A549 (cell line): ENCODE measurements around the gene HIPK3. TPM values are rescaled to one million over a fixed set of nuclear protein-coding genes. Genes with fewer than 3 reads are reported as not detected.

Experiments used
- ATAC-seq, 2 experiments: fragments of 200-7000 bp in 1 of 2; fragments of >200 bp in 1 of 2; cut with Nextera tagmentation in 1 of 2; cut with Tn5 transposase in 1 of 2; 3 replicates each; pipeline versions ENCODE4 v1.8.0 to v1.9.1; 2018 to 2020; ENCODE audit warnings: mild to moderate bottlenecking in 1 of 2, moderate library complexity in 1 of 2
- CTCF ChIA-PET: fragments of 300-600 bp; sonication (Branson Sonifier 250); formaldehyde crosslinking; extraction: SDS; loops from one replicate; lab custom pipeline; 2021; ENCODE audit warnings: antibody characterized with exemption, inconsistent platforms; lab: Yijun Ruan, JAX
- POLR2A ChIA-PET: fragments of 350-600 bp; formaldehyde crosslinking; extraction: SDS; loops from one replicate; lab custom pipeline; 2021; ENCODE audit warnings: antibody characterized with exemption, inconsistent platforms; lab: Yijun Ruan, JAX
- DNase-seq, 2 experiments: peaks; one replicate each; pipeline versions ENCODE4 v3.0.0 to v3.0.0-alpha.2; 2011 to 2016; ENCODE audit warnings: low read depth in 1 of 2, low spot score in 1 of 2
- FAIRE-seq: peaks from 2 replicates; lab custom pipeline; 2011; peaks lifted over from hg19 to GRCh38; lab: Jason Lieb, UNC
- H3K27ac ChIP-seq, 2 experiments: fragments of >200 bp; sonication (Bioruptor Twin); formaldehyde crosslinking; 3 replicates each; pipeline ENCODE4 v1.5.1; 2016 to 2017
- H3K4me1 ChIP-seq: fragments of >200 bp; sonication (Bioruptor Twin); formaldehyde crosslinking; 3 replicates; pipeline ENCODE4 v1.6.1; 2016
- H3K4me2 ChIP-seq: fragments of >200 bp; sonication (Bioruptor Twin); formaldehyde crosslinking; 3 replicates; pipeline ENCODE4 v1.6.1; 2016
- H3K4me3 ChIP-seq: fragments of >200 bp; sonication (Bioruptor Twin); formaldehyde crosslinking; 3 replicates; pipeline ENCODE4 v1.5.1; 2016
- H3K9me3 ChIP-seq: fragments of >200 bp; sonication (Bioruptor Twin); formaldehyde crosslinking; 3 replicates; pipeline ENCODE4 v1.6.1; 2016
- ATOH8 ChIP-seq: fragments of 250-450 bp; sonication (Bioruptor Pico); IDR thresholded peaks from 2 replicates; pipeline ENCODE4 v1.5.0; 2020; ENCODE audit warnings: low read depth, mild to moderate bottlenecking, moderate library complexity
- CBX2 ChIP-seq: fragments of 200-600 bp; sonication (generic); IDR thresholded peaks from 2 replicates; pipeline ENCODE4 v1.6.1; 2016; ENCODE audit warnings: low read depth, mild to moderate bottlenecking, borderline replicate concordance
- CEBPB ChIP-seq, 2 experiments: fragments of >200 bp in 1 of 2; sonication (Bioruptor Twin) in 1 of 2; formaldehyde crosslinking in 1 of 2; IDR thresholded peaks; 2 replicates each; pipeline ENCODE4 v1.6.1; 2012 to 2016
- CHD2 ChIP-seq: fragments of 150-350 bp; IDR thresholded peaks from 2 replicates; pipeline ENCODE4 v1.6.1; 2014; ENCODE audit warnings: low read length; ENCODE audit not compliant: partially characterized antibody
- EHMT2 ChIP-seq: fragments of 200-600 bp; sonication (generic); IDR thresholded peaks from 2 replicates; pipeline ENCODE4 v1.6.1; 2016; ENCODE audit warnings: antibody characterized with exemption, low read depth, mild to moderate bottlenecking, moderate library complexity
- FOSB ChIP-seq: fragments of 250-450 bp; sonication (Bioruptor Pico); IDR thresholded peaks from 2 replicates; pipeline ENCODE4 v1.5.0; 2020; ENCODE audit warnings: mild to moderate bottlenecking, moderate library complexity
- GATA3 ChIP-seq: IDR thresholded peaks from 2 replicates; pipeline ENCODE4 v1.6.1; 2012; ENCODE audit warnings: borderline replicate concordance
- HEYL ChIP-seq: fragments of 250-450 bp; sonication (Bioruptor Pico); IDR thresholded peaks from 2 replicates; pipeline ENCODE4 v1.8.0; 2021; ENCODE audit warnings: mild to moderate bottlenecking, moderate library complexity
- JUN ChIP-seq, 2 experiments: fragments of >200 bp; sonication (Bioruptor Twin); formaldehyde crosslinking; IDR thresholded peaks; 2 replicates in 1 of 2; 3 replicates in 1 of 2; pipeline ENCODE4 v1.6.1; 2016 to 2017
- MYC ChIP-seq: IDR thresholded peaks from 2 replicates; pipeline ENCODE4 v1.6.1; 2012; ENCODE audit warnings: mild to moderate bottlenecking, inconsistent platforms, low read length, improper control_type of control experiment, borderline replicate concordance
- NPAS2 ChIP-seq: fragments of 250-450 bp; sonication (Bioruptor Pico); IDR thresholded peaks from 2 replicates; pipeline ENCODE4 v1.8.0; 2022; ENCODE audit warnings: mild to moderate bottlenecking, moderate library complexity, borderline replicate concordance
- NR3C1 ChIP-seq: fragments of >200 bp; sonication (Bioruptor Twin); formaldehyde crosslinking; IDR thresholded peaks from 3 replicates; pipeline ENCODE4 v1.6.1; 2017
- RAD21 ChIP-seq, 2 experiments: fragments of >200 bp in 1 of 2; sonication (Bioruptor Twin) in 1 of 2; formaldehyde crosslinking in 1 of 2; IDR thresholded peaks in 1 of 2; conservative IDR thresholded peaks in 1 of 2; 2 replicates in 1 of 2; 3 replicates in 1 of 2; pipeline ENCODE4 v1.6.1; 2012 to 2018; ENCODE audit warnings: inconsistent platforms in 1 of 2
- RARB ChIP-seq: fragments of 250-450 bp; sonication (Bioruptor Pico); IDR thresholded peaks from 2 replicates; pipeline ENCODE4 v1.8.0; 2021; ENCODE audit warnings: mild to moderate bottlenecking, moderate library complexity
- REST ChIP-seq: fragments of 200-600 bp; sonication (generic); IDR thresholded peaks from 2 replicates; pipeline ENCODE4 v1.6.1; 2016; ENCODE audit warnings: antibody characterized with exemption, mild to moderate bottlenecking, moderate library complexity
- RFX5 ChIP-seq: fragments of 450-650 bp; IDR thresholded peaks from 2 replicates; pipeline ENCODE4 v1.7.1; 2014; ENCODE audit warnings: antibody characterized with exemption, mild to moderate bottlenecking, moderate library complexity
- SREBF2 ChIP-seq: fragments of 450-650 bp; IDR thresholded peaks from 2 replicates; pipeline ENCODE4 v1.6.1; 2014; ENCODE audit warnings: mild to moderate bottlenecking, moderate library complexity
- TFCP2L1 ChIP-seq: fragments of 250-450 bp; sonication (Bioruptor Pico); IDR thresholded peaks from 2 replicates; pipeline ENCODE4 v1.5.0; 2021; ENCODE audit warnings: mild to moderate bottlenecking
- USF2 ChIP-seq: fragments of 450-650 bp; IDR thresholded peaks from 2 replicates; pipeline ENCODE4 v1.6.1; 2014; ENCODE audit warnings: antibody characterized with exemption
- ZFP36 ChIP-seq: fragments of 450-650 bp; IDR thresholded peaks from 2 replicates; pipeline ENCODE4 v1.6.1; 2014; ENCODE audit warnings: borderline replicate concordance; ENCODE audit not compliant: partially characterized antibody
- ZNF302 ChIP-seq: fragments of 250-450 bp; sonication (Bioruptor Pico); IDR thresholded peaks from 2 replicates; pipeline ENCODE4 v1.9.0; 2021; ENCODE audit warnings: inconsistent platforms, mild to moderate bottlenecking, moderate library complexity
- WGBS: methylation state at CpG from one replicate; pipeline ENCODE4 v1.1.6; 2017; ENCODE audit errors: missing lambda C conversion rate; 5-methylcytosine and 5-hydroxymethylcytosine counted together
- polyA plus RNA-seq, 4 experiments: library from polyadenylated mRNA; depleted of rRNA in 3 of 4; stranded (reverse); fragments of >200 nt; fragmentation: RNase III in 1 of 4; extraction: RNeasy Plus Mini Kit Qiagen cat#74134 plus additional on column Dnase treatment in 1 of 4; gene quantifications; 2 replicates in 3 of 4; 3 replicates in 1 of 4; pipeline ENCODE4 v1.2.3, GENCODE V29; 2011 to 2017
- TF ChIP-seq, protein P1 (sequence below): fragments of 150-350 bp; IDR thresholded peaks from 2 replicates; pipeline ENCODE4 v1.6.1; 2014; ENCODE audit warnings: low read depth, mild to moderate bottlenecking, low read length

Gene HIPK3
- polyA plus RNA-seq, 2 of the 4 experiments (the other 2 are of a cell fraction): 15.1 to 31.6 TPM

DNA sequence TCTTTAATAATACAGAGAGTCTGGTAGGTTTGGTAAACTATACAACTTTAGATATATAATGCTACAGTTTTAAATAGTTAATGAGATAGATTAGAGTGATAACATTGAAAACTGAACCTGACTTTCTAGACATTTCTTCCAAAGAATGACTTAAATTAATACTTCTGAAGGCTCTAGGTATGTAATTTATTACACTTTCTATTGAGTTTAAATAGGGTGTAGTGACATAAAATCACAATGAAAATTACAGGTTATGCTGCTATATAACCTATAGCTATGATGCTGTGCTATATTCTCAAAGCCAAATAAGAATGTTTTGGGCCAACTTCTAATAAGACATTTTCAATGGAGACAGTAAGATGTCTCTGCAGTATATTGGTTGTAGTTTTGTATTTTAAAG is 7.7 kb downstream of the HIPK3 start:
- Histone ChIP-seq H3K4me2 (no peak overlapping the region), H3K4me3 (no peak overlapping the region), H3K4me1 (peaks cover 71% of the 10 kb centered on the region), H3K27ac (no peak overlapping the region)
- CTCF ChIA-PET: interaction anchor here (1.2 to 1.4 kb wide), 2 partner anchors 9 to 99 kb away, joined by 3 to 7 read pairs; no protein-coding TSS in a partner anchor
- no peak for TF ChIP-seq NR3C1
- TF ChIP-seq JUN (IDR thresholded peaks at IDR 0.05): no peak
- no peak for TF ChIP-seq RAD21 (conservative IDR thresholded peaks at IDR 0.05 in 1 of 2, IDR thresholded peaks at IDR 0.05 in 1 of 2)
- no peak for TF ChIP-seq CBX2
- no peak for TF ChIP-seq SREBF2
- TF ChIP-seq EHMT2: no peak
- no peak for TF ChIP-seq NPAS2 (CRISPR knock-in tag)
- TF ChIP-seq RFX5: no peak
- no peak for TF ChIP-seq CHD2
- no peak for TF ChIP-seq FOSB (CRISPR knock-in tag)
- TF ChIP-seq USF2: no peak
- TF ChIP-seq MYC: no peak
- no peak for TF ChIP-seq ZFP36
- TF ChIP-seq, protein P1, sequence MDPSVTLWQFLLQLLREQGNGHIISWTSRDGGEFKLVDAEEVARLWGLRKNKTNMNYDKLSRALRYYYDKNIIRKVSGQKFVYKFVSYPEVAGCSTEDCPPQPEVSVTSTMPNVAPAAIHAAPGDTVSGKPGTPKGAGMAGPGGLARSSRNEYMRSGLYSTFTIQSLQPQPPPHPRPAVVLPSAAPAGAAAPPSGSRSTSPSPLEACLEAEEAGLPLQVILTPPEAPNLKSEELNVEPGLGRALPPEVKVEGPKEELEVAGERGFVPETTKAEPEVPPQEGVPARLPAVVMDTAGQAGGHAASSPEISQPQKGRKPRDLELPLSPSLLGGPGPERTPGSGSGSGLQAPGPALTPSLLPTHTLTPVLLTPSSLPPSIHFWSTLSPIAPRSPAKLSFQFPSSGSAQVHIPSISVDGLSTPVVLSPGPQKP: no peak
- TF ChIP-seq CEBPB (IDR thresholded peaks at IDR 0.05): no peak
- no peak for TF ChIP-seq REST
- TF ChIP-seq TFCP2L1 (CRISPR knock-in tag): no peak
- no peak for TF ChIP-seq HEYL (CRISPR knock-in tag)
- TF ChIP-seq ZNF302 (CRISPR knock-in tag): no peak
- TF ChIP-seq RARB (CRISPR knock-in tag): no peak
- TF ChIP-seq, all 56 proteins: peak for 0
- FAIRE-seq (no peak), DNase-seq (no peak), ATAC-seq (no peak)
- no peaks in the 10 kb centered on the region for H3K9me3 ChIP-seq
- POLR2A ChIA-PET: interaction anchor here (0.7 kb wide), 1 partner anchor 10 kb away, joined by 8 read pairs; no protein-coding TSS in a partner anchor

DNA sequence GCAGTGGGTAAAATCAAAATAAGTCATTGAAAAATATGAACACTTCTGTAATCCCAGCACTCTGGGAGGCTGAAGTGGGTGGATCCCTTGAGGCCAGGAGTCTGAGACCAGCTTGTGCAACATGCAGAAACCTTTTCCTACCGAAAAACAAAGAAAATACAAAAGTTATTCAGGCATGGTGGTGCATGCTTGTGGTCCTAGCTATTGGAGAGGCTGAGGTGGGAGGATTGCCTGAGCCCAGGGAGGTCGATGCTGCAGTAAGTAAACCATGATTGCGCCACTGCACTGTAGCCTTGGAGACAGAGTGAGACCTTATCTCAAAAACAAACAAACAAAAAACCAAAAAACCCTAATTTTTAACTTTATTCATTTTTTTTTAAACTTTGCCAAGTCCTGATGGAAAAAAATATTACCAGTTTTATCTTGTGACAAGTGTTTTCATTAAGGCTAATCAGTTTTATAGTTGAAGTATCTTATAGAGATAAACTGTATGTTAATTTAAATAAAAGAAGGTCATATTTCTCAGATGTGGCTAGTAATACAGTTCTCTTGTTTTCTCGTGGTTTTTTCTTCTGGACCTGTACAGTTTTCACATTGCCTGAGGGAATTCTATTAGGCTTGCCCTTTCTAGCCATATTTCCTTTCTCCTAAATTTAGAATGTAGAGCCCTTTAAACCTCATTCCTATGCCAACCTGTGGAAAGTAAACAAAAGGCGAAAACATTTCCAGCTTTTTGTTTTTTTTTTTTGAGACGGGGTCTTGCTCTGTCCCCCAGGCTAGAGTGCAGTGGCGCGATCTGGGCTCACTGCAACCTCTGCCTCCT is 9.4 kb downstream of the HIPK3 start:
- ATAC-seq: peak; percentile 85 to 87
- TF ChIP-seq GATA3 (peak; percentile 68), CEBPB (IDR thresholded peaks at IDR 0.05) (peak; percentile 79 to 91), ATOH8 (CRISPR knock-in tag) (no peak)
- Histone ChIP-seq H3K4me2 (peak overlapping the region; percentile 60), H3K4me1 (peaks cover 73% of the 10 kb centered on the region), H3K27ac (peak overlapping the region in 1 of 2 experiments; percentile 49; a peak in 2 of 6 replicates), H3K4me3 (no peak overlapping the region), H3K9me3 (no peaks in the 10 kb centered on the region)
- DNase-seq: peak in 1 of 2 experiments; percentile 58
- no peak for FAIRE-seq
- ChIA-PET CTCF (interaction anchor here (1.2 to 1.4 kb wide), 2 partner anchors 8 to 101 kb away, joined by 3 to 7 read pairs; no protein-coding TSS in a partner anchor), POLR2A (no interaction called here)
- WGBS: 50% methylated on average over 8 of the region's 8 CpGs
